ENCODE data around the gene ST6GALNAC3.

Gene ST6GALNAC3

DNA sequence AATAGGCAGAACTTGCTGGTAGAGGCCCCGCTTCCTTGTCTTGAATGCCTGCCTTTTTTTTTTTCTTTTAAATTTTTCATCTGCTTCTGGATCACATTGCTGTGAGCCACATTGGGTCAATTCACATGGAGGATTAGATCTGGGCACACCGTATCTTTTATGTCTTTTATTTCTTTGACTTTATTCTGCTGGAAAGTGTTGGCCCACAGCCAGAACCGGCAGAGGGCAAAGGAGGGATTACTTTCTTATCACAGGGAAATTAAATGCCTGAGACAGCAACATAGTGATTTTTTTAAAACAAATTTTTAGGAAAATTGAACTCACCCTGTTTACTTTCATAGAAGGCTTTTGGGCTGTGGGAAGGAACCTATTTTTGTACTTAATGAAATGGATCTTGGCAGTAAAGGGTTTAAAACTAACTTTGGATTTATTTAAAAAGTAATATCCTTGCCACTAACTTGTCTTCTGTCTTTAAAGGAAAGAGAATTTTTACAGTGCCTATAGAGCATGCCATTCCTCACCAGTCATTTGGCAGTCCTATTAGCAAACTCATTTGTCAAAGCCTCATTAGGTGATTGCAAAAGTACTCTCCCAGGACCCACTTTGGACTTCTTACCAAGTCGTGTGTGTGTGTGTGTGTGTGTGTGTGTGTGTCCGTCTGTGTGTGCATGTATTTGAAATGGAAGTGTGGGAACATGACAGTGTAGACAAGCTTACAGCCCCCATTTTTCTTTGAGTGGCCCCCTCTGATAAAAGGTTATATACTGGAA, 68.4 kb downstream of the ST6GALNAC3 start:
- DNase-seq (ENCODE audit: low read depth in 3 of 3) = no peak

DNA sequence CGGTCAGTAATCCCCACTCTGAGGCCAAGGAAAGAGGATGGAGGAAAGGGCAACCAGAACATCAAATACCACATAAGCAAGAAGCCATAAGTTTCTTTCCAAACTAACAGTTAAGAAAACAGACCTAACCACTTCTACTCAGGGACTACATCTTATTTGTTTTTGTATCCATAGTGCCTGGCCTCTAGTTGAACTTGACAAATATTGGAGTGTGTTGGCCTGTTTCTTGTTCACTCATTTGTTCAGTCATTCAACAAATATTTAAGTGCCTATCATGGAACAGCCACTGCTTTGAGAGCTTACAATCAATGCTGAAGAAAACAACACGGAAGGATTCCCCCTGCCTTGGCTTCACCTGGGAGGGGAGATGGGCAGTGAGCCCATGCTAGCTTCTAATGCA, 69.7 kb downstream of the ST6GALNAC3 start:
- DNase-seq (ENCODE audit: low read depth in 3 of 3) = no peak

DNA sequence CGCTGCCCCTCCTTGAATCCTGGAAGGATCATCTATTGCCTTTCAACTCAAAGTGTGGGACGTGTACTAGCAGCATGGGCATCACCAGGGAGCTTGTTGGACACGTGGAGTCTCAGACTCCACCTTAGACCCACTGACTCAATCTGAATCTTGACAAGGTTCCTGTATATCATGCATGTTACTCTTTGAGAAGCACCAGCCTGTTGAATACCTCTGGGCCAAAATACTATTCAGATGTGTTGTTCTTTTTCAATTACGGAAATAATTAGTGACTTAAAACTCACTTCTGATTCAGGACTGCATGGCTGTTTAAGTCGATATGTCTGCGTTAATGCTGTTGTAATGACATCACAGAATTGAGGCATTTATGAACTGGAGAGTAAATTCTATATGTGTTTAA, 70.8 kb downstream of the ST6GALNAC3 start:
- no peak for DNase-seq (ENCODE audit: low read depth in 3 of 3)

DNA sequence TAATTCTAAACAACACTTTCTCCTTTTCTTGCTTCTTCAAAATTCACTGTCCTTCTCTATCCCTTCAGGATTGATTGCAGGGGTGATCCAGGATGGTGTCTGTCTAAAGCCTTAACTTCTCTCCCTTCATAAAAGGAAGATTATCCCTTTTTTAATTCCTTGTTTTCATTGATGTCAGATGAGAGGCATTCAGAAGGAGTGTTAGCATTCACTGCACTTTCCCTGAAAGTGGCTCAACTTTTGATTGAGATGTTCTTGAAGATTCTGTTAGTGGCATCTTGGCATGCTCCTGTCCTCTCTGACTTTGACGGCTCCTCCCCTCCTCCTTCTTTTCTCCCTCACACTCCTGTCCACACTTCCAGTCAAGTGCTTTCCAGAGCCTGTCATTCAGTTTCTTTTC, 71.6 kb downstream of the ST6GALNAC3 start:
- no peak for DNase-seq (ENCODE audit: low read depth in 3 of 3)

DNA sequence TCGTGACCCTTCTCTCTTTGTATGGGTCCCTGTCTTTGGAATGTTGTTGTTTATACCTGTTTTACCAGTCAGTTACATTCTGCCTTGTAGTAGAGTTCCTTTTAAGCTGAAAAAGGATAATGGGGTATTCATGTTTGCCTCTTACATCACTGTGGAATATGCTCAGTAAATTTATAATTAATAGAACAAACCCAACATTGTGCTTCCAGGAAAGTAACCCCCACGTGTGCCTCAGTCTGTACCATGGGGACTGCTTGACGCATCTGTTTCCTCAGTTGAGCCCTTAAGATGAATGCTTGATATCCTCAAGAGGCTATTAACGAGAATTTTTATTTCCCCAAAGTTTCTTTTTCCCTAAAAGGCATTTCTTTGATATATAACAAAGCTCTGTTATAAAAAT, 73.4 kb downstream of the ST6GALNAC3 start:
- no peak for DNase-seq (ENCODE audit: low read depth in 3 of 3)

DNA sequence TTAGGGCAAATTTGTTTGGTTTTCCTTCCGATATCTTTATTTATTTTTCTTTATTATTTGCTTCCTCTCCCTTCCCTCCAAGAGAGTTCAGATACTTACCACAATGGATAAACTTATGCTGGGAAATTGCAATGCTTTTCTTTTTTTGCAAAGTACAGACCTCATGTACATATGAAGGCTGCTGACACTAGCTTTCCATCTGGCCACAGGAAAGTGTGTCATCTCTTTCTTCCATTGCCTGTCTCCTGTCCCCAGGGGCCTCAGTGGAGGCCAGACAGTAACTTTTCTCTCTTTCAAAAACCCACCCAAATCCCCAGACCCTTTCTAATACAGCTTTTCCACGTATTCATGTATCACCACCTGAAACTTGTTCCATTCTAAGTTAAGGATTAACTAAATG, 73.9 kb downstream of the ST6GALNAC3 start:
- no peak for DNase-seq (ENCODE audit: low read depth in 3 of 3)

DNA sequence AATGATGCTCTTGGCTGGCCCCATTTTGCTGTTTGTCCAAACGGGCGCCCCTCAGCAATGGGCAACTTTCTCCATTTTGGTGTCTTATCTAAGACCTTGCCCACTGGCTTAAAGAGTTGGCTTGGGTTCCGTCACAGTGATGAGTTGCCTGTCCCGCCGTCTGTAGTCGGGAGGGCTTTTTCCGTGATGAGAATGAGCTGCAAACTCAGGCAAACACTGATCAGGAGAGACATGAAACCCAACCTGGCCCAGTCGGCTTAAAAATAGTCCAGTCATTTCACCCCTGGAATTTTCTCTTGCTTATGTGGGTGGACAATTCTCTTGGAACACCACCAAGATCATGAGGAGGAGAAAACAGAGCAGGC, 79.3 kb downstream of the ST6GALNAC3 start:
- no peak for DNase-seq (ENCODE audit: low read depth in 3 of 3)

DNA sequence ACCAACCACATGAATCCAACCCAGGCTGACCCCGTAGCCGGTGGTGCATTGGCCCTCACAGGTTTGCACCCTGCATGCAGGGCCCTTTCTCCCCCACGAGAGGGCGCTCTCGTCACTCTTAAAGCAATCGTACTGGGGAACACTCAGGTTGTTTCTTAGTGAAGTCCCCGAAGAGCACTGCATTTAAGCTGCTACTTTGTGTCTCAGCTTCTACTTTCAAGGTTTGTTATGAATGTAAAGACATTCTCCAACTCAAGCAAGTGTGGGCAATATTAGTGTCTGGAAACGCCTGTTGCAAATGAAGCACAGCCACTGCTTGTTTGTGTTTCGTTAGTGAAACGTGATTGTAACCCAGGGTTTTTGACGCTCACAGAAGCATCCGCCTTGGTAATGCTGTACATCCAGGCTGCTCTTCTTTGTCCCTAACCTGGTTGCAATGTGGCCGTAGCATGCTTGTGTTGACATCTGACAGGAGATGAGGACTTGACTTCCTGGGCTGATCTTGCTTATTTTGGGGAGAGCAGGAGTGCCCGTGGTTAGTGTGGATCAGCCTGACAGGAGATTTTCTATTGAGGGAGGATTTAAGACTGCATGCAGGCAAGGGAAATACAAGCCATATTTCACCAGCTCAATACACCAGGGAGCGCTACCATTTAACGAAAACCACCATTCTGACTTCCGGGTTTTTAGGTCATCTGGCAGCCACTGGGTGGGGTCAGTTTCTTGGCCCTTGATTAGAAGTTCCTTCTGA, 79.8 kb downstream of the ST6GALNAC3 start:
- peak; percentile 66 to 70 (median 69) for DNase-seq (ENCODE audit: low read depth in 3 of 3)

DNA sequence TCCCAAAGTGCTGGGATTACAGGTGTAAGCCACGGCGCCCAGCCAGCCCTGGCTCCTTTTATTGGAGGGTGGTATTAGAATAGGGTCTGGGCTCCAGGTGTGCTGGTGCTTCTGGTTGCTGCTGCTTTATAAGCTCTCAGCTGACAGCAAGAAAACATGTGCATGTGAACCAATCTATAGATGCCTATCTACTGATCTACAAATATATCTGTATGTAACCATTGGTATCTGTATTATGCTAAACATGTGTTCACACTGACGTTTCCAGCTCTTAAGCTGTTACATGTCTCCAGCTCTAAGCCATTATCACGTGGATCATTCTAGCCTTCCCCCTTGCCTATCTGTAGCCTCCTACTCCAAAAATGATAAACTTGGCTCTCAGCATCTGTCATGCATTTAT, 82.4 kb downstream of the ST6GALNAC3 start:
- DNase-seq (ENCODE audit: low read depth in 3 of 3) = no peak

DNA sequence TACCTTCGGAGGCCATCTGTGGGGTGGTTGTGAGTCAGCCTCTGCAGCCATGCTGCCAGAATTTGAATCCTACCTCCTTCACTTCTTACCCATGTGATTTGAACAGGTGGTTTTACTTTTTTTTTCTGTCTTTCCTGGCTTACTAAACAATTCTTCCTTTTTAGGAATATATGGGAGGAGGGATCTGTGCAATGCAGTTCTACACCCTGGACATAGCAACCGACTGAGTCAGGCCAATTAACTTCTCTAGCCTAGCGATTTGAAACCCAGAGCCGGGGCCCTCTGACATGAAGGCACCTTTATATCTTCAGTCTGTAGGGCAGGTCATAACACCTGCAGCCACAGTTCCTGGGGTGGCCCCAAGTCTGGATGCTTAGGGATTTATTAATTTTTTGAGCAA, 83.6 kb downstream of the ST6GALNAC3 start:
- no peak for DNase-seq (ENCODE audit: low read depth in 3 of 3)

DNA sequence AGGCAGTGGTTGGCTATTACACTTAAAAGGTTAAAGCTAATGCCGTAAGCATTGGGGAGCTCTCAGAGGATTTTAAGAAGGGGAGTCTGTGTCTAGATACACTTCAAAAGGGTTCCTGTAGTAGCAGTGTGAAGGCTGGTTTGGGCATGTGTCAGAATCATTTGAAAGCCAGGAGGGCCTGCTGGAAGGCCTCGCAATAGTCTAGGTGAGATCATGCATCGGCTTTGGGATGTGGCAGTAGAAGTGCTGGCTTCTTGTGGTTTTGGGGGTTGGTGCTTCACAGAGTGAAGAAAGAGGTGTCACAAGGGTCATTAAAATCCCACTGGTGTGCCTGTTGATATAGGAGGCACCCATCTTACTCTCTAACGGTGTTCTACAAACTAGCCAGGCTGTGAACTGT, 85.7 kb downstream of the ST6GALNAC3 start:
- DNase-seq (ENCODE audit: low read depth in 3 of 3) = no peak

DNA sequence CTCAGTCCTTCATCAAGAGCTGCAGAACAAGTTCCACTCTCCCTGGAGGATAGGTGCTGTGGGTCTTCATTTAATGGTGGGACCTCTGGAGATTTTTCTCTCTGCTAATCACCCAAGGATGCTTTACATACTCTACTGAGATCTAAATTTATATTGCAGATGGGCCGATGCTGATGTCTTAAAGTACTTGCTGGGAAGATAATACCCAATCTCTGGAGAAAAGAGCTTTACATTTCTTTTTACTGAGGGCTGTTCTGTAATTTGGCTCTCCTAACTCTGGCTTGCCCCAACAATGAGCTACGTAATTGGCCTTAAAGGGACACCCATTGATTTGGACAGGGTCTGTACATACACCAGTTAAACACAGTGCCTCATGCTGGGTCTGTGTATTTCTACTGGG, 86.9 kb downstream of the ST6GALNAC3 start:
- no peak for DNase-seq (ENCODE audit: low read depth in 3 of 3)

DNA sequence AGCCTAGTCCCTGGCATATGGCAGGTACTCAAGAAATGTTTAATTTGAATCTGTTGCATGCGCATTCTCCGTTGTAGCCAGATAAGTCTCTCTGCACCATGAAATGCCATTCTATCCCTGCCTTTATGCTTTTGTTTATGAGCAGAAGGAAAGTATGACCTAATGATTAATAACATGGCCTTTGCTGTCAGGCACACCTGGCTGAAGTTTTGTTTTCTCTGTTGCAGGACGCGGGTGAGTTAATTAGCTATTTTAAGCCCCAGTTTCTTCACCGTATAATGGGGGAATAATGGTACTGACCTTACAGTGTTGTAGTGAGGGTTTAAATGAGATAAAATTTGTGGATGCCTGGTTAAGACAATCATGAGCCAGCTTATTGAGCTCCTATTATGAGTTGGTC, 87.7 kb downstream of the ST6GALNAC3 start:
- no peak for DNase-seq (ENCODE audit: low read depth in 3 of 3)

DNA sequence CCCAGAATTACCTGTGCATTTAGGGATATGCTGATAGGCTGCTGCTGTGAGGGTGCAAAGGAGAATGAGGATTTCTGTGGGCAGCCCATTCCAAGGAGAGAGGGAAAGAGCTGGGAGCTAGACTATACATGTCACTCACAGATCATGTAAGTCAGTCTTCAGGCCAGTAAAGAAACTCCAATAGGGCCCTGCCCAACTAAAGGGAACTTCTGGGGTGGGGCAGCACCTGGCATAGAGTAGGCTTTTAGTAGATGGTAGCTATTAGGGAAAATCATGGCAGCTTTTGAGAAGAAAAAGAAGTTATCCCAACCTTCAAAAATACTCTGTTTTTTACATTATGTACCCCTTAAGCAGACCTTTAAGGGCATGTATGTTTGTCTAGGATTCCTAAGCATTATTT, 89.6 kb downstream of the ST6GALNAC3 start:
- no peak for DNase-seq (ENCODE audit: low read depth in 3 of 3)

DNA sequence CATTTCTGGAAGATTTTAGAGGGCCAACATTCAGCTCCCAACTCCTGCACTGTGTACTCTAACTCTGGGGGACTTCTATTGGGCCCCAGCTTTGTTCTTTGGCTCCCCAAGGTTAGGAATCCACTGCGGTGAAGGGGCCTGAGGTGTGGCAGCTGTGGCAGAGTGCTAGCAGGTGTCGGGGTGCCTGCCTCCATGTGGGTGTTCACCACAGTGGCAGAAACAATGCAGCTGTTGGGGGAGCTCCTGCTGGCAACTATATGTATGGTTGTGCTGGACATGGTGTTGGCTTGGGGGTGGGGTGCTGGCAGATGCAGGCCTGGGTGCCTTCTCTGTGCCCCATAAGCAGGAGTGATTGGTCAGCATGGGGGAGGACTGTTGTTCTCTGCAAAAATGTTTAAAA, 95.5 kb downstream of the ST6GALNAC3 start:
- DNase-seq (ENCODE audit: low read depth in 3 of 3) = no peak

DNA sequence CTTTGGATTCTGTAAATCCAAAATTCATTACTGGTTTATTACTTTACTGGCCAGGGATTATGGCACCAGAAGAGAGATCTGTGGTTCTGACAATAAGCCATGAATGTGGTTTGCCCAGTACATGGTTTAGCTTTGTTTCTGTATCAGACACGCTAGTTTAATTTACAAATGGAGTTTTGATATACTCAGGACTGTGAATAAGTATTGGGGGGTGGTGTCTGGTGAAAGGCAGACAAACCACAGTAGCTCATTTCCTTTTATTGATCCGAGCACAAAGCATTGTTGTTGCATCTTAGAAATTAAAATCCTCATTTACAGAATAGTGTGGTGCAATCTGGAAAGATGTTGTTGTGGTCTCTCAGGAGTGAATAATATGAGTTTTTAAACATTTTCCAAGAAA, 96.0 kb downstream of the ST6GALNAC3 start:
- DNase-seq (ENCODE audit: low read depth in 3 of 3) = no peak

DNA sequence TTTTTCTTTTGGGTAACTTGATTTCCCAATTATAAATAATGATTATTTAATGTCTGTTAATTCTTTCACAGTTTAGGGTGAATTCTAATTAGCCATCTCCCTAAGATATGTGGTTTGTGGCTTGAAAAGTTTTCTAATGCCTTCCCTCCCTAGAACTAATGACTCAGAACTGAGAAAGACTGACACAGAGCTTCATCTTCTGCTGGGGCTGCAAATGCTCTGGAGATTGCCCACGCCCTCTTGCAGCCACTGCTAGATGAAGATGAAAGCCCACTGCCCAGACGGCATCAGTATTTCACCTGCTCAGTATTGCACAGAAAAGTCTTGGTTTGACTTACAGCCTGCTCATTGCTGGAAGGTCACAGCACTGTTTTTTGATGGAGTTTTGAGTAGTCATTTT, 101.5 kb downstream of the ST6GALNAC3 start:
- peak in 1 of 3 experiments; percentile 31 for DNase-seq (ENCODE audit: low read depth in 3 of 3)

DNA sequence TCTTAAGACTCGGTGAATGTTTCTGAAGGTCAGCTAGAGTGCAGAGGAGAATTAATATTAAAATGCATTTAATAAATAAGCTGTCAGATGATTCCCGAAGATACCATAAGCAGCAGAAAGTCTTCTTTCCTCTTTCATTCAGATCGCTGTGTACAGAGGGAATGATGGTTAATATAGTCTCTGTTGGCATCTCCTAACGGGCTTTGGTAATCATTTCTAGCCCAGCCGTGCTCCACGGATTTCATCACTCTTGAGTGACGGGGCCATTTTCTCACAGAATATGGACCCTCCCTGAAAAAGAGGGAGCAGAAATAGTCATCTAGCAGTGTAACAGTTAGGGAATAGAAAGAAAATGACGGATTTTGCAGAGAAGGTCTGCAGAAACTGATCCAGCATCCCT, 103.1 kb downstream of the ST6GALNAC3 start:
- DNase-seq (ENCODE audit: low read depth in 3 of 3) = no peak

DNA sequence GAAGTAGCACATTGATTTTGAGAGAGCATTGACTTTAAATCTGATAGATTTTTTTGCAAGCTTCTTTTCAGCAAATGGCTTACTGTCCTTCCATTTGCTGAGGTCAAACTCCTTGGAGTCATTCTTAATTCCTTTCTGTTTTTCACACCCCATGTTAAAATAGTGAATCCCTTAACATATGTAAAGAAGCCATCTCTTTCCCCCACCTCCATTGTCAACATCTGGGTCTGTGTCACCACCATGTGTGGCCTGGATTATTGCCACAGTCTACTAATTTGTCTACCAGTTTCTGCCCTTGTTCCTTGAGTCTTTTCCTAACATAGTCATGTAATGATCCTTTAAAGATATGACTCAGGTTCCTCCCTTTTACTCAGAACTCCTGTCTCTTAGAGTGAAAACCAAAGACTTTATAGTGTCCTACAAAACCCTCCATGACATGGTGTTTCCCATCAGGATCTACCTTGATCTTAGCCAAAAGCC, 104.7 kb downstream of the ST6GALNAC3 start:
- no peak for DNase-seq (ENCODE audit: low read depth in 3 of 3)

DNA sequence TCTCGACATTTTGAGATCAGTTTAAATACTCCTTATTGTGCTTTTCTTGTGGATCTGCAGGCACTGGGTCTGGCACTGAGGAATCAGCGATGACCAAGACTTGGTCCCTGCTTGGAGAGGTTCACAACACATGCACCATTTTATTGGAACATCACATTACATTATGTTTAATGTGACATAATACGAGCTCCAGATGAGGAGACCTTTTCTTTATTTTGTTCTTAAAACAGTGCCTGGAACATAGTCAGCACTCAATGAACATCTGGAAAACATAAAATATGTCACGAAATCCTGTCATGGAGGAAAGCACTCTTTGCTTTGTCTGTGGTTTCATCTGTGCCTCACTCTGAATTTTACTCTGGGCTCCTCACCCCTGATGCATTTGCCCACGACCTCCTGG, 110.7 kb downstream of the ST6GALNAC3 start:
- no peak for DNase-seq (ENCODE audit: low read depth in 3 of 3)

DNA sequence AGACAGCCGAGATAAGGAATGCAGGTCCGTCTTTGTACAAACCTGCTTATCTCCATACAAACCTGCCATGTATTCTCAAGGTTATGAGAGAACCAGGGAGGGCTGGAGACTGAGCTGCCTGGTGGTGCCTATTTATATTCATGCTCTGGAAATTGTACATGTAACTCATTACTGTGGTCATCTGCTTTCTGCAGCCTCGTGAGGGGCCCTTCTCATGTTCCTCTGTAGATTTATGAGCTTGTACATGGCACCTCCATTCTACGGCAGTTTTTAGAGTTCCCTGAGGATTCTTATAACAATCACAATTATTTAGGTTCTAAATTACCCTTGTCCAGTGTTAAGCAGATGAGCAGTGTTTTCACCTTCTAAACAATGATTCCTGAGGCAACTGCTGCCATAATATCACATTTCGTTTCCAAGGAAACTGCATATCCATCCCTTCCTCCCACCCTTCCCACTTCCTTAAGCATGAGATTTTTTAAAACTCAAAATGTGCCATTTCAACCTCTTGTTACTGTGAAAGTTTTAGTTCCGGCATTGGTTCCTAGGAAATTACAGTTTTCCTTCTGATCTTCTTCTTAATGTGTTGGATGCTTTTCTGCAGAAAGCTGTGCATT, 112.1 kb downstream of the ST6GALNAC3 start:
- no peak for DNase-seq (ENCODE audit: low read depth in 3 of 3)

DNA sequence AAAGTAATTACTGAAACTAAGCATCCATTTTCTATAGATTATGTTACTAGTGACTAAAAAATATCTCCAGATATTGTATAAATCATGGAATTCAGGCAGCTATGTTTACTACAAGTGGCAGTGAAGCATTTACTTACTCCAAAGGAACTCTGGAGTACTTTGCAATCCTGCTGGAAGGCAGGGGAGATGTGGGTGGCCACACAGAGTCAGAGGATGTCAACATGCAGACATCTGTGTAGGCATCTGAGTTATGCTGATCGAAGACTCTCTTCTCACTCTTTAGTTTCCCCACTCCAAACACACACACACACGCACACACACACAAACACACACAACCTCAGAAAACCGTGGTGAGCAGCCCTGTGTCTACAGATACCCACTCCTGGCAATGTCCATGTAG, 112.9 kb downstream of the ST6GALNAC3 start:
- DNase-seq (ENCODE audit: low read depth in 3 of 3) = no peak

DNA sequence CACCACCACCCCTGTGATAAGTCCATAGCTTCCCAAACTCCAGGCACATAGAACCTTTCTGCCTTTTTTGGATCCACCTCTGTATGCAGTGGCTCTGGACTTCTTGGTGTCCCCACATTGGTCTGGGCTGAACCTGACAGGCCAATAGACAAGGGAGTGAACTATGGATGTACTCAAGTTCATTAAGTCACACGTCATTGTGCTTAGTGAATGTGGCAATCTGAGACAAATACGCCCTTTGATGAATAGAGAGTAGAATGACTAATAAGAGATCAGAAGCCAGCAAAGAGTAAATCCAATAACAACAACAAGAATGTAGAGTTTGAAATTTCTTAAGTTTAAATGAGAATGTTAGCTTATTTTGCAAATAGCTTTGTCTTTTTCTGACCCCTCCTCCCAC, 114.8 kb downstream of the ST6GALNAC3 start:
- DNase-seq (ENCODE audit: low read depth in 3 of 3) = no peak
